HepG2 (cell line): ENCODE data around the gene RAD54L. TPM values are rescaled to one million over a fixed set of nuclear protein-coding genes. Genes with fewer than 3 reads are reported as not detected.

ENCODE experiments used
- CBX1 ChIP-seq: IDR thresholded peaks from one replicate; pipeline ENCODE4 v1.6.1; 2016; ENCODE audit warnings: antibody characterized with exemption, low read depth
- GTF3A ChIP-seq: sonication (generic); formaldehyde crosslinking; conservative IDR thresholded peaks from 2 replicates; pipeline ENCODE4 v1.4.0; 2020; ENCODE audit warnings: mild to moderate bottlenecking, missing genetic modification reagents
- GZF1 ChIP-seq: sonication (generic); formaldehyde crosslinking; IDR thresholded peaks from 2 replicates; pipeline ENCODE4 v1.5.1; 2020; ENCODE audit warnings: mild to moderate bottlenecking, missing genetic modification reagents
- HNRNPK ChIP-seq: fragments of 200-400 bp; formaldehyde crosslinking; IDR thresholded peaks from 2 replicates; pipeline ENCODE4 v1.6.1; 2018; ENCODE audit warnings: low read length, low read depth, moderate library complexity, mild to moderate bottlenecking; ENCODE audit not compliant: poor library complexity, severe bottlenecking
- IKZF4 ChIP-seq: sonication (generic); formaldehyde crosslinking; IDR thresholded peaks from 2 replicates; pipeline ENCODE4 v1.5.1; 2020; ENCODE audit warnings: borderline replicate concordance, mild to moderate bottlenecking, low read depth, missing genetic modification reagents; ENCODE audit errors: not compliant biosample characterization
- PCBP1 ChIP-seq: fragments of 200-400 bp; formaldehyde crosslinking; IDR thresholded peaks from 2 replicates; pipeline ENCODE4 v1.6.1; 2017; ENCODE audit warnings: mild to moderate bottlenecking, low read depth, low read length, borderline replicate concordance
- TCF7L2 ChIP-seq: IDR thresholded peaks from 2 replicates; pipeline ENCODE4 v1.6.1; 2011; ENCODE audit warnings: mild to moderate bottlenecking, low read depth, low read length, moderate library complexity
- THYN1 ChIP-seq: sonication (generic); formaldehyde crosslinking; IDR thresholded peaks from 2 replicates; pipeline ENCODE4 v1.8.1; 2023; ENCODE audit warnings: low read depth, mild to moderate bottlenecking, moderate library complexity, missing genetic modification reagents, borderline replicate concordance
- ZFP82 ChIP-seq: sonication (generic); formaldehyde crosslinking; IDR thresholded peaks from 2 replicates; pipeline ENCODE4 v1.5.1; 2020; ENCODE audit warnings: mild to moderate bottlenecking, missing genetic modification reagents, borderline replicate concordance
- ZNF891 ChIP-seq: sonication (generic); formaldehyde crosslinking; IDR thresholded peaks from 2 replicates; pipeline ENCODE4 v1.5.0; 2020; ENCODE audit warnings: mild to moderate bottlenecking, missing genetic modification reagents
- polyA plus RNA-seq, 8 experiments: library from polyadenylated mRNA; depleted of rRNA in 3 of 8; stranded (reverse) in 7 of 8; unstranded in 1 of 8; fragments of >200 nt; fragmentation: Illumina TruSeq in 4 of 8; extraction: Trizol in 4 of 8; gene quantifications; 2 replicates each; pipeline versions ENCODE4 v1.2.1 to v1.2.3, GENCODE V29; 2011 to 2016; ENCODE audit warnings: low read depth in 4 of 8, missing spikeins in 1 of 8, mixed read lengths in 1 of 8; ENCODE audit not compliant: insufficient read depth in 1 of 8
- total RNA-seq, 5 experiments: library from RNA; depleted of rRNA; stranded (reverse); fragments of >200 nt; fragmentation: Illumina TruSeq; extraction: Trizol; gene quantifications; 2 replicates each; pipeline ENCODE4 v1.2.3, GENCODE V29; 2016; ENCODE audit warnings: low read depth in 1 of 5
- TF ChIP-seq, protein P1 (sequence below): IDR thresholded peaks from 2 replicates; pipeline ENCODE4 v1.6.1; 2016; ENCODE audit warnings: low read depth, missing genetic modification reagents, missing compliant biosample characterization
- TF ChIP-seq, protein P2 (sequence below): sonication (generic); formaldehyde crosslinking; IDR thresholded peaks from 2 replicates; pipeline ENCODE4 v1.8.1; 2023; ENCODE audit warnings: mild to moderate bottlenecking, missing genetic modification reagents
- TF ChIP-seq, protein P3 (sequence below): sonication (generic); formaldehyde crosslinking; IDR thresholded peaks from 2 replicates; pipeline ENCODE4 v1.4.0; 2020; ENCODE audit warnings: mild to moderate bottlenecking, missing genetic modification reagents, borderline replicate concordance
- TF ChIP-seq, protein P4 (sequence below): sonication (generic); formaldehyde crosslinking; IDR thresholded peaks from 2 replicates; pipeline ENCODE4 v1.5.1; 2020; ENCODE audit warnings: missing genetic modification reagents, mild to moderate bottlenecking, borderline replicate concordance
- TF ChIP-seq, protein P5 (sequence below): sonication (generic); formaldehyde crosslinking; IDR thresholded peaks from 2 replicates; pipeline ENCODE4 v1.5.0; 2020; ENCODE audit warnings: missing genetic modification reagents

Gene RAD54L
- total and polyA plus RNA-seq, 2 of the 13 experiments (the other 11 are each of a cell fraction or from before 2014, with no cell fraction given): 10.2 to 30.0 TPM

DNA sequence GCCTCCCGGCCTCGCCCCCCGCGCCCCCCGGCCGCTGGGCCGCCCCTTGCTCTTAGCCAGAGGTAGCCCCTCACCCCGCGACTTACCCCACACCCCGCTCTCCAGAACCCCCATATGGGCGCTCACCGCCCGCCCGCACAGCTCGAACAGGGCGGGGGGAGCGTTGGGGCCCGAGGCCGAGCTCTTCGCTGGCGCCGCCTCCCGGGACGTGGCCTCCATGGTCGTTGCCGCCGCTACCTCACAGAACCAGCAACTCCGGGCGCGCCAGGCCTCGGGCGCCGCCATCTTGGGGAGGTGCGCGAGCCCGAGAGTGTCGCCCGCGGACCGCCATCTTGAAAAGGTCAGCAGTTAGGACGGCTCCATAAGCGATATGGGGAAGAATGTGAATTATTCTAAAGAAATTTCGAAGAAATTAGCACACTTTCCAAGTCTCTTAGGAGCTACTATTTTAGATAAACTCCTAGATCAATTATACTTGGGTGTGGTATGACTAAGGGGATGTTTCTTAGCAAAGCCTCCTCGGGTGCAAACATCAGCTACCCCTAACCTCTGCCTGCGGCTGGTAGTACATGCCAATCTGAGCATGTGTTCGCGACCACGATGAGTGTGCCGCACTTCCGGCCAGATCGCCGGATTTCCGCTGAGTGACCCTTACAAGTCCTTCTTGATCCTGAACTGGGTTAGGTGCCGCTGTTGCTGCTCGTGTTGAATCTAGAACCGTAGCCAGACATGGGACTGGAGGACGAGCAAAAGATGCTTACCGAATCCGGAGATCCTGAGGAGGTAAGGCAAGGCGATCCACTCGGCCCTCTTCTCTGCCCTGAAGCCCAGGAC, 55.7 kb downstream of the RAD54L start, which contains the start of the genes LRRC41 and UQCRH (continued):
- TF ChIP-seq, protein P1, sequence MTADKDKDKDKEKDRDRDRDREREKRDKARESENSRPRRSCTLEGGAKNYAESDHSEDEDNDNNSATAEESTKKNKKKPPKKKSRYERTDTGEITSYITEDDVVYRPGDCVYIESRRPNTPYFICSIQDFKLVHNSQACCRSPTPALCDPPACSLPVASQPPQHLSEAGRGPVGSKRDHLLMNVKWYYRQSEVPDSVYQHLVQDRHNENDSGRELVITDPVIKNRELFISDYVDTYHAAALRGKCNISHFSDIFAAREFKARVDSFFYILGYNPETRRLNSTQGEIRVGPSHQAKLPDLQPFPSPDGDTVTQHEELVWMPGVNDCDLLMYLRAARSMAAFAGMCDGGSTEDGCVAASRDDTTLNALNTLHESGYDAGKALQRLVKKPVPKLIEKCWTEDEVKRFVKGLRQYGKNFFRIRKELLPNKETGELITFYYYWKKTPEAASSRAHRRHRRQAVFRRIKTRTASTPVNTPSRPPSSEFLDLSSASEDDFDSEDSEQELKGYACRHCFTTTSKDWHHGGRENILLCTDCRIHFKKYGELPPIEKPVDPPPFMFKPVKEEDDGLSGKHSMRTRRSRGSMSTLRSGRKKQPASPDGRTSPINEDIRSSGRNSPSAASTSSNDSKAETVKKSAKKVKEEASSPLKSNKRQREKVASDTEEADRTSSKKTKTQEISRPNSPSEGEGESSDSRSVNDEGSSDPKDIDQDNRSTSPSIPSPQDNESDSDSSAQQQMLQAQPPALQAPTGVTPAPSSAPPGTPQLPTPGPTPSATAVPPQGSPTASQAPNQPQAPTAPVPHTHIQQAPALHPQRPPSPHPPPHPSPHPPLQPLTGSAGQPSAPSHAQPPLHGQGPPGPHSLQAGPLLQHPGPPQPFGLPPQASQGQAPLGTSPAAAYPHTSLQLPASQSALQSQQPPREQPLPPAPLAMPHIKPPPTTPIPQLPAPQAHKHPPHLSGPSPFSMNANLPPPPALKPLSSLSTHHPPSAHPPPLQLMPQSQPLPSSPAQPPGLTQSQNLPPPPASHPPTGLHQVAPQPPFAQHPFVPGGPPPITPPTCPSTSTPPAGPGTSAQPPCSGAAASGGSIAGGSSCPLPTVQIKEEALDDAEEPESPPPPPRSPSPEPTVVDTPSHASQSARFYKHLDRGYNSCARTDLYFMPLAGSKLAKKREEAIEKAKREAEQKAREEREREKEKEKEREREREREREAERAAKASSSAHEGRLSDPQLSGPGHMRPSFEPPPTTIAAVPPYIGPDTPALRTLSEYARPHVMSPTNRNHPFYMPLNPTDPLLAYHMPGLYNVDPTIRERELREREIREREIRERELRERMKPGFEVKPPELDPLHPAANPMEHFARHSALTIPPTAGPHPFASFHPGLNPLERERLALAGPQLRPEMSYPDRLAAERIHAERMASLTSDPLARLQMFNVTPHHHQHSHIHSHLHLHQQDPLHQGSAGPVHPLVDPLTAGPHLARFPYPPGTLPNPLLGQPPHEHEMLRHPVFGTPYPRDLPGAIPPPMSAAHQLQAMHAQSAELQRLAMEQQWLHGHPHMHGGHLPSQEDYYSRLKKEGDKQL: no peak
- TF ChIP-seq, protein P2, sequence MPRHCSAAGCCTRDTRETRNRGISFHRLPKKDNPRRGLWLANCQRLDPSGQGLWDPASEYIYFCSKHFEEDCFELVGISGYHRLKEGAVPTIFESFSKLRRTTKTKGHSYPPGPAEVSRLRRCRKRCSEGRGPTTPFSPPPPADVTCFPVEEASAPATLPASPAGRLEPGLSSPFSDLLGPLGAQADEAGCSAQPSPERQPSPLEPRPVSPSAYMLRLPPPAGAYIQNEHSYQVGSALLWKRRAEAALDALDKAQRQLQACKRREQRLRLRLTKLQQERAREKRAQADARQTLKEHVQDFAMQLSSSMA: peak; percentile 100
- TF ChIP-seq ZNF891 (CRISPR knock-in tag): no peak; the same call in 1 of the 2 replicates
- peak; percentile 93 for TF ChIP-seq ZFP82 (CRISPR knock-in tag)
- TF ChIP-seq GTF3A (CRISPR knock-in tag): no peak
- TF ChIP-seq TCF7L2: no peak
- peak; percentile 25 for TF ChIP-seq CBX1
- TF ChIP-seq HNRNPK: peak; percentile 77
- TF ChIP-seq, protein P3, sequence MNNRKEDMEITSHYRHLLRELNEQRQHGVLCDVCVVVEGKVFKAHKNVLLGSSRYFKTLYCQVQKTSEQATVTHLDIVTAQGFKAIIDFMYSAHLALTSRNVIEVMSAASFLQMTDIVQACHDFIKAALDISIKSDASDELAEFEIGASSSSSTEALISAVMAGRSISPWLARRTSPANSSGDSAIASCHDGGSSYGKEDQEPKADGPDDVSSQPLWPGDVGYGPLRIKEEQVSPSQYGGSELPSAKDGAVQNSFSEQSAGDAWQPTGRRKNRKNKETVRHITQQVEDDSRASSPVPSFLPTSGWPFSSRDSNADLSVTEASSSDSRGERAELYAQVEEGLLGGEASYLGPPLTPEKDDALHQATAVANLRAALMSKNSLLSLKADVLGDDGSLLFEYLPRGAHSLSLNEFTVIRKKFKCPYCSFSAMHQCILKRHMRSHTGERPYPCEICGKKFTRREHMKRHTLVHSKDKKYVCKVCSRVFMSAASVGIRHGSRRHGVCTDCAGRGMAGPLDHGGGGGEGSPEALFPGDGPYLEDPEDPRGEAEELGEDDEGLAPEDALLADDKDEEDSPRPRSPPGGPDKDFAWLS (CRISPR knock-in tag): no peak
- no peak for TF ChIP-seq THYN1 (CRISPR knock-in tag)
- peak; percentile 22 for TF ChIP-seq IKZF4 (CRISPR knock-in tag)
- 0 out of 2 replicates have a peak, but pooled peaks have one; percentile 27 for TF ChIP-seq PCBP1
- TF ChIP-seq, protein P4, sequence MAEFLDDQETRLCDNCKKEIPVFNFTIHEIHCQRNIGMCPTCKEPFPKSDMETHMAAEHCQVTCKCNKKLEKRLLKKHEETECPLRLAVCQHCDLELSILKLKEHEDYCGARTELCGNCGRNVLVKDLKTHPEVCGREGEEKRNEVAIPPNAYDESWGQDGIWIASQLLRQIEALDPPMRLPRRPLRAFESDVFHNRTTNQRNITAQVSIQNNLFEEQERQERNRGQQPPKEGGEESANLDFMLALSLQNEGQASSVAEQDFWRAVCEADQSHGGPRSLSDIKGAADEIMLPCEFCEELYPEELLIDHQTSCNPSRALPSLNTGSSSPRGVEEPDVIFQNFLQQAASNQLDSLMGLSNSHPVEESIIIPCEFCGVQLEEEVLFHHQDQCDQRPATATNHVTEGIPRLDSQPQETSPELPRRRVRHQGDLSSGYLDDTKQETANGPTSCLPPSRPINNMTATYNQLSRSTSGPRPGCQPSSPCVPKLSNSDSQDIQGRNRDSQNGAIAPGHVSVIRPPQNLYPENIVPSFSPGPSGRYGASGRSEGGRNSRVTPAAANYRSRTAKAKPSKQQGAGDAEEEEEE (CRISPR knock-in tag): 0 out of 2 replicates have a peak, but pooled peaks have one; percentile 75
- TF ChIP-seq, protein P5, sequence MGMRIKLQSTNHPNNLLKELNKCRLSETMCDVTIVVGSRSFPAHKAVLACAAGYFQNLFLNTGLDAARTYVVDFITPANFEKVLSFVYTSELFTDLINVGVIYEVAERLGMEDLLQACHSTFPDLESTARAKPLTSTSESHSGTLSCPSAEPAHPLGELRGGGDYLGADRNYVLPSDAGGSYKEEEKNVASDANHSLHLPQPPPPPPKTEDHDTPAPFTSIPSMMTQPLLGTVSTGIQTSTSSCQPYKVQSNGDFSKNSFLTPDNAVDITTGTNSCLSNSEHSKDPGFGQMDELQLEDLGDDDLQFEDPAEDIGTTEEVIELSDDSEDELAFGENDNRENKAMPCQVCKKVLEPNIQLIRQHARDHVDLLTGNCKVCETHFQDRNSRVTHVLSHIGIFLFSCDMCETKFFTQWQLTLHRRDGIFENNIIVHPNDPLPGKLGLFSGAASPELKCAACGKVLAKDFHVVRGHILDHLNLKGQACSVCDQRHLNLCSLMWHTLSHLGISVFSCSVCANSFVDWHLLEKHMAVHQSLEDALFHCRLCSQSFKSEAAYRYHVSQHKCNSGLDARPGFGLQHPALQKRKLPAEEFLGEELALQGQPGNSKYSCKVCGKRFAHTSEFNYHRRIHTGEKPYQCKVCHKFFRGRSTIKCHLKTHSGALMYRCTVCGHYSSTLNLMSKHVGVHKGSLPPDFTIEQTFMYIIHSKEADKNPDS: no peak
- no peak for TF ChIP-seq GZF1 (CRISPR knock-in tag)
